Ovary (tissue), 9 donors: ENCODE measurements around the gene GALNT16. TPM values are rescaled to one million over a fixed set of nuclear protein-coding genes. Genes with fewer than 3 reads are reported as not detected.

ENCODE experiments used
- DNase-seq, 5 donors: peaks; one replicate each; pipeline ENCODE4 v3.0.0-alpha.2; 2019 to 2020
- H3K27ac ChIP-seq, 2 donors: fragments of 200-600 bp; one replicate each; pipeline versions ENCODE4 v1.5.1 to v1.8.0; 2019 to 2022
- H3K27me3 ChIP-seq: fragments of 200-600 bp; one replicate; pipeline ENCODE4 v1.8.0; 2022
- H3K36me3 ChIP-seq: fragments of 200-600 bp; sonication (generic); one replicate; pipeline ENCODE4 v1.5.1; 2019
- H3K4me1 ChIP-seq: one replicate; pipeline ENCODE4 v1.8.1; 2013; ENCODE audit warnings: mild to moderate bottlenecking, moderate library complexity; ENCODE audit not compliant: insufficient read depth
- H3K4me3 ChIP-seq: fragments of 200-600 bp; sonication (generic); one replicate; pipeline ENCODE4 v1.5.1; 2017
- H3K9me3 ChIP-seq, 2 donors: fragments of 200-600 bp in 1 of 2; sonication (generic) in 1 of 2; one replicate each; pipeline versions ENCODE4 v1.5.1 to v1.8.1; 2013 to 2019; ENCODE audit warnings: mild to moderate bottlenecking in 1 of 2, moderate library complexity in 1 of 2
- EP300 ChIP-seq: sonication (generic); formaldehyde crosslinking; IDR thresholded peaks from one replicate; pipeline ENCODE4 v1.6.1; 2017; ENCODE audit warnings: antibody characterized with exemption
- POLR2A ChIP-seq: fragments of 450-650 bp; IDR thresholded peaks from one replicate; pipeline ENCODE4 v1.6.1; 2017; ENCODE audit warnings: antibody characterized with exemption, mild to moderate bottlenecking, moderate library complexity
- WGBS, 3 donors: extraction: QIAGEN DNeasy Blood & Tissue Kit in 1 of 3; methylation state at CpG; one replicate each; pipeline versions ENCODE4 v1.1.5 to v1.1.7; 2013 to 2017; 5-methylcytosine and 5-hydroxymethylcytosine counted together
- intact Hi-C, 4 donors: fragments of 100-400 bp; cut with DNase I; formaldehyde crosslinking; loops; one replicate each; pipeline versions ENCODE4 v1.11.0 to v1.15.1; 2022 to 2023
- polyA plus RNA-seq, 2 donors: library from polyadenylated mRNA; stranded (reverse); fragments of 200-250 nt in 1 of 2; fragments of 350-450 nt in 1 of 2; fragmentation: Illumina TruSeq in 1 of 2; extraction: RNeasy Lipid Tissue Mini Kit (QIAGEN cat#74804) in 1 of 2; gene quantifications; one replicate each; pipeline ENCODE4 v1.2.3, GENCODE V29; 2013 to 2014
- total RNA-seq, 7 donors: library from RNA; depleted of rRNA in 2 of 7; stranded (reverse); fragments of >200 nt in 2 of 7; fragmentation: NEBNext Ultra II Directional in 3 of 7; extraction: Animal tissue kit (Norgen Biotek cat#: 25700) in 3 of 7; gene quantifications; one replicate each; pipeline versions ENCODE4 v1.1.0 to v1.2.4, GENCODE V29; 2016 to 2023
- TF ChIP-seq, protein P1 (sequence below), 3 donors: fragments of 450-650 bp in 2 of 3; fragments of 200-600 bp in 1 of 3; IDR thresholded peaks; one replicate each; pipeline versions ENCODE4 v1.5.1 to v1.8.0; 2016 to 2022; ENCODE audit warnings: antibody characterized with exemption in 3 of 3, mild to moderate bottlenecking in 1 of 3
- donor health status: DM: no; HTN: no; CAD: no; lungs with moderate emphysema.
- donor health status: DM: no; HTN: no; CAD: no.
- donor health status: Bipolar disorder and iron deficiency.
- donor health status: DM: yes; HTN: yes; CAD: no.
- donor health status: DM: no; HTN: no; CAD: no.
- donor health status: DM: yes; HTN: yes; CAD: no.

Gene GALNT16
- total and polyA plus RNA-seq, 9 donors, result 0.36 to 5.3 (median 2.0) TPM

DNA sequence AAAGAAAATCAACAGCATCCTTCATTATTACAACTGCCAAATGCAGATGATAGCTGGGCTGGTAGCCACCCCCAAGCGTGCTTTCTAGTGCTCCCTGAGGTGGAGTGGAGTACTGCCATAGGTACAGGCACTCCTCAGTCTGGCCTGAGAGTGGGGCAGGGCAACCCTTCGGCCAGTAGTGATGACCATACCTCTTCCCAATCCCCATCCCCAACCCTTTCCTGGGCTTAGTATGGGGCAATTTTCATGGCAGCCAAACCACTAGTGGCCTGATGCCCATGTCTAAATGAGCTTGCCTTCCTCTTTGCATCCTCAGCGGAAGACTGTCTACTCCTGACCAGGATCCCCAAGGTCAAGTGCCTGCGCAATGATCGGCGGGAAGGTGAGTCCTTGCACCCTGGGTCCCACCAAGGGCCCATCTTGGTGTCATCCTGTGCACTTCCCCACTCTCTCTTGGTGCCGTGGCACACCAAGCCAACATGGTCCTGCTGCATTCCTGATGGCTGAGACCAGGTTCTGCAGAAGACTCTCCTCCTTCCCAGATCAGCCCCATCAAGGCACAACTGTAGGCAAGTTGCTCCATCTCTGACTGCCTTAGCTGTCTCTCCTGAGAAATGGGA, 65.8 kb downstream of the GALNT16 start:
- Histone ChIP-seq H3K27me3 (no peaks in the 10 kb centered on the region), H3K9me3 (no peaks in the 10 kb centered on the region), H3K27ac (no peak overlapping the region), H3K36me3 (no peaks in the 10 kb centered on the region), H3K4me3 (no peak overlapping the region), H3K4me1 (peaks cover 2% of the 10 kb centered on the region)
- 91 to 95% (median 94%) methylated on average over 7 of the region's 7 CpGs for WGBS, 3 donors
- DNase-seq, result peak in 1 of 5 donors; percentile 17
- TF ChIP-seq, protein P1, sequence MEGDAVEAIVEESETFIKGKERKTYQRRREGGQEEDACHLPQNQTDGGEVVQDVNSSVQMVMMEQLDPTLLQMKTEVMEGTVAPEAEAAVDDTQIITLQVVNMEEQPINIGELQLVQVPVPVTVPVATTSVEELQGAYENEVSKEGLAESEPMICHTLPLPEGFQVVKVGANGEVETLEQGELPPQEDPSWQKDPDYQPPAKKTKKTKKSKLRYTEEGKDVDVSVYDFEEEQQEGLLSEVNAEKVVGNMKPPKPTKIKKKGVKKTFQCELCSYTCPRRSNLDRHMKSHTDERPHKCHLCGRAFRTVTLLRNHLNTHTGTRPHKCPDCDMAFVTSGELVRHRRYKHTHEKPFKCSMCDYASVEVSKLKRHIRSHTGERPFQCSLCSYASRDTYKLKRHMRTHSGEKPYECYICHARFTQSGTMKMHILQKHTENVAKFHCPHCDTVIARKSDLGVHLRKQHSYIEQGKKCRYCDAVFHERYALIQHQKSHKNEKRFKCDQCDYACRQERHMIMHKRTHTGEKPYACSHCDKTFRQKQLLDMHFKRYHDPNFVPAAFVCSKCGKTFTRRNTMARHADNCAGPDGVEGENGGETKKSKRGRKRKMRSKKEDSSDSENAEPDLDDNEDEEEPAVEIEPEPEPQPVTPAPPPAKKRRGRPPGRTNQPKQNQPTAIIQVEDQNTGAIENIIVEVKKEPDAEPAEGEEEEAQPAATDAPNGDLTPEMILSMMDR (IDR thresholded peaks at IDR 0.05), result no peak
- no peak for TF ChIP-seq POLR2A
- no peak for TF ChIP-seq EP300
- intact Hi-C loops, result no loop called here

DNA sequence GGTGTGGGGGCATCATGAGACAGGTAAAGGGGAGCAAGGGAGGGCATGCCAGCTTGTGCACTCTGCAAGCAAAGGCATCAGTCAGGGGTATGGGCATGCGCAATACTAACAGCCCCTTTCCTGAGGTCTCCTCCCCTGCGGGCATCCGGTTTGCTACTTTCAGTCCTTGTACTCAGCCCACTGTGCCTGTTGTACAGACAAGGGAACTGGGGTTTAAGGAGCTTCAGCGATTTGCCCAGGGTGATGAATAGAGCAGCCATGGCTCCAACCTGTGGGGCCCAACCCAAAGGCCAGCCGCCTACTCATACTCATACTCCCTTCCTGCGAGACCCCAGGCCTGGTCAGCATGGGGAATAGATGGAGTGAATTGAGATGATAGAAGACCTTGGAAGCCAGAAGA, 66.7 kb downstream of the GALNT16 start:
- no peak overlapping the region for H3K27ac ChIP-seq
- H3K4me1 ChIP-seq, result peaks cover 2% of the 10 kb centered on the region
- DNase-seq, result peak in 1 of 5 donors; percentile 3
- TF ChIP-seq EP300 (no peak), POLR2A (no peak)
- TF ChIP-seq, protein P1 (IDR thresholded peaks at IDR 0.05), result no peak
- H3K36me3 ChIP-seq, result no peaks in the 10 kb centered on the region
- no peaks in the 10 kb centered on the region for H3K9me3 ChIP-seq
- no peak overlapping the region for H3K4me3 ChIP-seq
- no peaks in the 10 kb centered on the region for H3K27me3 ChIP-seq
- 65 to 85% (median 74%) methylated on average over 6 of the region's 6 CpGs for WGBS, 3 donors
- intact Hi-C loops, result no loop called here

DNA sequence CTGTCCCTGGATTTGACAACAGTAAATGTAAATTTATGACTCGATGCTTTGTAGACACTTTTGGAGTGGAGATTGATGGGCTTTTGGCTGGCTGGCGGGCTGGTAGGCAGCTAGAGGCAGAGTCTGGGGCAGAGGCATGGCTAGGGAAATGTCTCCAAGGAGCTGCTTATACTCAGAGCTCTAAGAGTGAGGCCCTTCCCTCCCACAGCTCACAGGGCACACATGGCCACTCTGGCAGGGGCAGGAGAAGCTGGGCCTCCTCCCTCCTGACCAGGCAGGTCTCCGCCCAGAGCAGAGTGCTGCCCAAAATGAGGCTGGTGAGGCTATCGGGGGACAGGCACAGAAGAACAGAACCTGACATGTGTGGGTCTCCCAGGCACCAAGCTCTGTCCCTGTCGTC, 67.5 kb downstream of the GALNT16 start:
- TF ChIP-seq EP300 (no peak), POLR2A (no peak)
- TF ChIP-seq, protein P1 (IDR thresholded peaks at IDR 0.05), result no peak
- peak in 1 of 5 donors; percentile 3 for DNase-seq
- Histone ChIP-seq H3K27ac (no peak overlapping the region), H3K36me3 (no peaks in the 10 kb centered on the region), H3K4me3 (no peak overlapping the region), H3K4me1 (no peaks in the 10 kb centered on the region), H3K9me3 (no peaks in the 10 kb centered on the region), H3K27me3 (no peaks in the 10 kb centered on the region)
- intact Hi-C loops, result no loop called here
- WGBS, 3 donors, result 77 to 90% (median 86%) methylated on average over 5 of the region's 5 CpGs

DNA sequence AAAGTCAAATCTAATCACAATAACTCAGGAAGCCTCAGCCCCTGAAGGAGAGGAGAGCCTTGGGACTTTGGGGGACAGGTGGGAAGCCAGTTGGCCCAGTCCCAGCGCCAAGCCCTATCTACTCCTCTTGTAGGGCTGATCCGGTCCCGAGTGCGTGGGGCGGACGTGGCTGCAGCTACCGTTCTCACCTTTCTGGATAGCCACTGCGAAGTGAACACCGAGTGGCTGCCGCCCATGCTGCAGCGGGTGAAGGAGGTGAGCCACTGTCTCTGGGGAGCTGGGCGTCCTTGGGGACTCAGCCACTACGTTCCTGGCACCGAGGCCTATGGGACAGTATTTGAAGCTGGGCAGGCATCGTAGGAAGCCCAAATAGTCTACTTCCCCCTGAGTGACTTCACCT, 68.4 kb downstream of the GALNT16 start:
- H3K27ac ChIP-seq, result no peak overlapping the region
- whole genome bisulfite sequencing, 3 donors, result 88 to 92% (median 89%) methylated on average over 15 of the region's 15 CpGs
- no peak overlapping the region for H3K4me3 ChIP-seq
- H3K27me3 ChIP-seq, result no peaks in the 10 kb centered on the region
- H3K36me3 ChIP-seq, result no peaks in the 10 kb centered on the region
- TF ChIP-seq EP300 (no peak), POLR2A (no peak)
- TF ChIP-seq, protein P1 (IDR thresholded peaks at IDR 0.05), result no peak
- no peaks in the 10 kb centered on the region for H3K9me3 ChIP-seq
- no peaks in the 10 kb centered on the region for H3K4me1 ChIP-seq
- peak in 1 of 5 donors; percentile 17 for DNase-seq
- intact Hi-C loops, result no loop called here
